H1 (cell line): ENCODE data around the gene MGST3. TPM values are rescaled to one million over a fixed set of nuclear protein-coding genes. Genes with fewer than 3 reads are reported as not detected.

Experiments
- CTCF ChIA-PET: fragments of 300-600 bp; sonication (Branson Sonifier 250); formaldehyde crosslinking; loops from one replicate; lab custom pipeline; 2021; ENCODE audit not compliant: partially characterized antibody; lab: Charles Lee
- POLR2A ChIA-PET: fragments of 300-600 bp; sonication (Branson Sonifier 250); formaldehyde crosslinking; loops from one replicate; lab custom pipeline; 2021; ENCODE audit warnings: inconsistent platforms; ENCODE audit not compliant: partially characterized antibody; lab: Charles Lee
- DNase-seq, 2 experiments: peaks; one replicate each; pipeline versions ENCODE4 v3.0.0 to v3.0.0-alpha.2; 2010 to 2022; ENCODE audit warnings: low spot score in 2 of 2, low read depth in 1 of 2, mixed read lengths in 1 of 2
- FAIRE-seq: peaks from 2 replicates; lab custom pipeline; 2011; peaks lifted over from hg19 to GRCh38; lab: Jason Lieb, UNC
- H2AFZ ChIP-seq: 2 replicates; pipeline ENCODE4 v1.8.1; 2012; ENCODE audit warnings: low read length, inconsistent platforms
- H2AK5ac ChIP-seq: 2 replicates; pipeline ENCODE4 v1.6.1; 2013; ENCODE audit warnings: low read depth, low read length
- H2BK120ac ChIP-seq: replicated peaks from 2 replicates; pipeline ENCODE3; 2013; ENCODE audit warnings: low read depth, low read length, inconsistent platforms
- H2BK12ac ChIP-seq: 2 replicates; pipeline ENCODE4 v1.6.1; 2013; ENCODE audit warnings: low read depth, low read length
- H2BK15ac ChIP-seq: 2 replicates; pipeline ENCODE4 v1.6.1; 2013; ENCODE audit warnings: low read length
- H2BK20ac ChIP-seq: 2 replicates; pipeline ENCODE4 v1.6.1; 2013; ENCODE audit warnings: low read length
- H2BK5ac ChIP-seq: 2 replicates; pipeline ENCODE4 v1.6.1; 2013; ENCODE audit warnings: low read depth, low read length
- H3K14ac ChIP-seq: 2 replicates; pipeline ENCODE4 v1.6.1; 2013; ENCODE audit warnings: inconsistent platforms; ENCODE audit not compliant: insufficient read length
- H3K18ac ChIP-seq: 2 replicates; pipeline ENCODE4 v1.6.1; 2013; ENCODE audit warnings: low read length; ENCODE audit errors: extremely low read depth
- H3K23ac ChIP-seq: 2 replicates; pipeline ENCODE4 v1.6.1; 2013; ENCODE audit warnings: inconsistent platforms; ENCODE audit not compliant: insufficient read length
- H3K23me2 ChIP-seq: 2 replicates; pipeline ENCODE4 v1.6.1; 2013; ENCODE audit warnings: low read depth, low read length
- H3K27ac ChIP-seq: 2 replicates; pipeline ENCODE4 v1.6.1; 2011; ENCODE audit warnings: low read depth, low read length, inconsistent platforms
- H3K27me3 ChIP-seq, 4 experiments: replicated peaks in 1 of 4; 1 replicate in 1 of 4; 2 replicates in 3 of 4; pipeline versions ENCODE4 v1.6.1 to v1.8.1; 2011 to 2013; ENCODE audit warnings: low read length in 3 of 4, mild to moderate bottlenecking in 3 of 4, inconsistent platforms in 2 of 4, mixed read lengths in 2 of 4, moderate library complexity in 1 of 4; ENCODE audit not compliant: control insufficient read depth in 3 of 4, insufficient read depth in 3 of 4; ENCODE audit errors: extremely low read depth in 1 of 4
- H3K36me3 ChIP-seq, 4 experiments: 2 replicates each; pipeline versions ENCODE4 v1.6.1 to v1.8.1; 2011 to 2013; ENCODE audit warnings: mild to moderate bottlenecking in 4 of 4, low read length in 3 of 4, moderate library complexity in 2 of 4, control low read depth in 1 of 4, inconsistent platforms in 1 of 4; ENCODE audit not compliant: insufficient read depth in 4 of 4, control insufficient read depth in 2 of 4
- H3K4ac ChIP-seq: replicated peaks from 2 replicates; pipeline ENCODE3; 2013; ENCODE audit warnings: low read length, low read depth, mixed read lengths, inconsistent platforms; ENCODE audit not compliant: insufficient read length
- H3K4me1 ChIP-seq, 4 experiments: replicated peaks in 1 of 4; 1 replicate in 1 of 4; 2 replicates in 3 of 4; pipeline versions ENCODE4 v1.6.1 to v1.8.1; 2011 to 2013; ENCODE audit warnings: low read length in 3 of 4, inconsistent platforms in 2 of 4, mixed read lengths in 1 of 4; ENCODE audit not compliant: insufficient read depth in 4 of 4, control insufficient read depth in 3 of 4
- H3K4me2 ChIP-seq, 2 experiments: 2 replicates each; pipeline versions ENCODE4 v1.6.1 to v1.8.1; 2011 to 2013; ENCODE audit warnings: low read depth in 2 of 2, low read length in 2 of 2, control low read depth in 1 of 2, inconsistent platforms in 1 of 2, mild to moderate bottlenecking in 1 of 2; ENCODE audit not compliant: insufficient read depth in 1 of 2
- H3K4me3 ChIP-seq, 4 experiments: fragments of 200-600, 300-600 bp in 1 of 4; sonication (generic), shearing (Covaris generic), sonication (Bioruptor Twin) in 1 of 4; 2 replicates each; pipeline versions ENCODE4 v1.5.1 to v1.8.1; 2011 to 2016; ENCODE audit warnings: low read length in 4 of 4, low read depth in 3 of 4, control low read depth in 2 of 4, inconsistent platforms in 2 of 4, mild to moderate bottlenecking in 2 of 4, mixed read lengths in 1 of 4, moderate library complexity in 1 of 4; ENCODE audit not compliant: insufficient read depth in 2 of 4; ENCODE audit errors: extremely low read depth in 1 of 4
- H3K56ac ChIP-seq: replicated peaks from 2 replicates; pipeline ENCODE3; 2013; ENCODE audit warnings: low read depth, mild to moderate bottlenecking, mixed read lengths, low read length, inconsistent platforms; ENCODE audit not compliant: insufficient read length
- H3K79me1 ChIP-seq: 2 replicates; pipeline ENCODE4 v1.6.1; 2013; ENCODE audit warnings: low read depth, low read length, control low read depth
- H3K79me2 ChIP-seq, 2 experiments: 2 replicates each; pipeline versions ENCODE4 v1.6.1 to v1.8.1; 2012 to 2013; ENCODE audit warnings: low read length in 2 of 2, mild to moderate bottlenecking in 2 of 2, inconsistent platforms in 1 of 2; ENCODE audit not compliant: insufficient read depth in 2 of 2, control insufficient read depth in 1 of 2
- H3K9ac ChIP-seq, 4 experiments: replicated peaks in 1 of 4; 1 replicate in 1 of 4; 2 replicates in 3 of 4; pipeline versions ENCODE4 v1.6.1 to v1.8.1; 2011 to 2013; ENCODE audit warnings: low read depth in 3 of 4, low read length in 3 of 4, control low read depth in 2 of 4, mild to moderate bottlenecking in 2 of 4, moderate library complexity in 2 of 4, inconsistent platforms in 1 of 4; ENCODE audit errors: extremely low read depth in 1 of 4
- H3K9me3 ChIP-seq, 2 experiments: 2 replicates each; pipeline versions ENCODE4 v1.6.1 to v1.8.1; 2012 to 2013; ENCODE audit warnings: mild to moderate bottlenecking in 2 of 2, moderate library complexity in 2 of 2, control low read depth in 1 of 2, inconsistent platforms in 1 of 2, low read depth in 1 of 2, low read length in 1 of 2, mixed read lengths in 1 of 2; ENCODE audit not compliant: insufficient read depth in 2 of 2
- H4K20me1 ChIP-seq, 2 experiments: replicated peaks in 1 of 2; 2 replicates each; pipeline versions ENCODE3 to v1.8.1; 2011 to 2013; ENCODE audit warnings: inconsistent platforms in 2 of 2, low read length in 2 of 2, mild to moderate bottlenecking in 1 of 2; ENCODE audit not compliant: insufficient read depth in 2 of 2, control insufficient read depth in 1 of 2
- H4K5ac ChIP-seq: 2 replicates; pipeline ENCODE4 v1.6.1; 2013; ENCODE audit warnings: low read length, low read depth, mixed read lengths, inconsistent platforms; ENCODE audit not compliant: insufficient read length
- H4K8ac ChIP-seq: 2 replicates; pipeline ENCODE4 v1.8.0; 2013; ENCODE audit warnings: mild to moderate bottlenecking, moderate library complexity, low read length, inconsistent platforms; ENCODE audit not compliant: insufficient read depth; ENCODE audit errors: extremely low read depth
- H4K91ac ChIP-seq: replicated peaks from 2 replicates; pipeline ENCODE3; 2013; ENCODE audit warnings: low read length, mixed read lengths, inconsistent platforms; ENCODE audit not compliant: insufficient read length
- EZH2 ChIP-seq: fragments of 200-600 bp; sonication (generic); IDR thresholded peaks from 2 replicates; pipeline ENCODE4 v1.7.1; 2012; ENCODE audit warnings: low read depth, mild to moderate bottlenecking, moderate library complexity, low read length, inconsistent platforms; ENCODE audit not compliant: severe bottlenecking
- KDM1A ChIP-seq: fragments of 200-600, 300-600 bp; sonication (generic); IDR thresholded peaks from 2 replicates; pipeline ENCODE4 v1.7.1; 2016; ENCODE audit warnings: mild to moderate bottlenecking, low read length, borderline replicate concordance
- MAFK ChIP-seq: IDR thresholded peaks from 2 replicates; pipeline ENCODE4 v1.6.1; 2012; ENCODE audit warnings: low read depth, mild to moderate bottlenecking, improper control_type of control experiment, low read length
- SIN3A ChIP-seq, 2 experiments: IDR thresholded peaks in 1 of 2; conservative IDR thresholded peaks in 1 of 2; 2 replicates each; pipeline ENCODE4 v1.6.1; 2011 to 2012; ENCODE audit warnings: low read length in 2 of 2, improper control_type of control experiment in 1 of 2, low read depth in 1 of 2, mild to moderate bottlenecking in 1 of 2
- SIX5 ChIP-seq: IDR thresholded peaks from 2 replicates; pipeline ENCODE4 v1.6.1; 2011; ENCODE audit warnings: mild to moderate bottlenecking, low read depth, low read length
- WGBS, 2 experiments: shearing (Covaris generic) in 1 of 2; methylation state at CpG; one replicate each; pipeline versions ENCODE4 v1.1.6 to v1.1.7; 2013 to 2015; ENCODE audit warnings: low lambda C conversion rate in 2 of 2, mixed read lengths in 2 of 2, inconsistent platforms in 1 of 2, low coverage in 1 of 2, missing lambda C conversion rate in 1 of 2; ENCODE audit not compliant: insufficient replicate concordance in 2 of 2, insufficient coverage in 1 of 2, insufficient read length in 1 of 2; ENCODE audit errors: extremely low coverage in 1 of 2, missing lambda C conversion rate in 1 of 2; 5-methylcytosine and 5-hydroxymethylcytosine counted together
- polyA plus RNA-seq, 7 experiments: library from polyadenylated mRNA; depleted of rRNA in 3 of 7; stranded (reverse) in 5 of 7; unstranded in 2 of 7; fragments of >200 nt in 5 of 7; fragments of 200-250 nt in 2 of 7; gene quantifications; 1 replicate in 5 of 7; 2 replicates in 1 of 7; 4 replicates in 1 of 7; pipeline versions ENCODE4 v1.2.1 to v1.2.3, GENCODE V29; 2011 to 2013; ENCODE audit warnings: missing spikeins in 2 of 7, mixed read lengths in 2 of 7
- total RNA-seq: library from RNA; stranded (reverse); fragmentation: NEBNext Ultra II Directional; extraction: Animal tissue kit (Norgen Biotek cat#: 25700); gene quantifications from 2 replicates; pipeline ENCODE4 v1.2.1, GENCODE V29; 2021
- TF ChIP-seq, protein P1 (sequence below): IDR thresholded peaks from 2 replicates; pipeline ENCODE4 v1.6.1; 2011; ENCODE audit warnings: low read length, improper control_type of control experiment

Gene MGST3
- total and polyA plus RNA-seq, 2 of the 8 experiments (the other 6 are each of a cell fraction or from before 2014, with no cell fraction given): 124 to 257 TPM

- POLR2A ChIA-PET: no interaction called here
- no peaks in the 10 kb centered on the region; the same call in 1 of the 2 replicates for H3K79me1 ChIP-seq
- H2BK12ac ChIP-seq: no peak overlapping the region
- no peak overlapping the region for H3K56ac ChIP-seq
- no peak overlapping the region for H2AFZ ChIP-seq
- CTCF ChIA-PET: interaction anchor here (1.1 to 2.5 kb wide), 5 partner anchors 11 to 97 kb away, joined by 4 to 8 read pairs (median 4); no protein-coding TSS in a partner anchor
- H4K5ac ChIP-seq: no peak overlapping the region
- no peak overlapping the region for H2BK5ac ChIP-seq
- H2BK20ac ChIP-seq: no peak overlapping the region
- peak overlapping the region in 1 of 4 experiments; percentile 99; a peak in 3 of 8 replicates for H3K4me3 ChIP-seq
- peaks cover 3% of the 10 kb centered on the region for H3K23me2 ChIP-seq
- peaks cover 0 to 28% of the 10 kb centered on the region in 2 experiments; a peak in 2 of 4 replicates for H3K79me2 ChIP-seq
- no peak overlapping the region for H3K23ac ChIP-seq
- H3K27me3 ChIP-seq: no peaks in the 10 kb centered on the region
- peak overlapping the region; percentile 78 to 93; a peak in 3 of 4 replicates for H3K4me2 ChIP-seq
- WGBS, 2 experiments: 88% methylated on average over 2 of the region's 2 CpGs; no CpG with 5 or more reads in 1 of the 2 experiments
- no peak overlapping the region for H3K14ac ChIP-seq
- no peak overlapping the region for H3K18ac ChIP-seq
- H4K91ac ChIP-seq: no peak overlapping the region
- TF ChIP-seq, protein P1, sequence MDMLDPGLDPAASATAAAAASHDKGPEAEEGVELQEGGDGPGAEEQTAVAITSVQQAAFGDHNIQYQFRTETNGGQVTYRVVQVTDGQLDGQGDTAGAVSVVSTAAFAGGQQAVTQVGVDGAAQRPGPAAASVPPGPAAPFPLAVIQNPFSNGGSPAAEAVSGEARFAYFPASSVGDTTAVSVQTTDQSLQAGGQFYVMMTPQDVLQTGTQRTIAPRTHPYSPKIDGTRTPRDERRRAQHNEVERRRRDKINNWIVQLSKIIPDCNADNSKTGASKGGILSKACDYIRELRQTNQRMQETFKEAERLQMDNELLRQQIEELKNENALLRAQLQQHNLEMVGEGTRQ: no peak
- TF ChIP-seq KDM1A (no peak), SIN3A (conservative IDR thresholded peaks at IDR 0.05 in 1 of 2, IDR thresholded peaks at IDR 0.05 in 1 of 2; ENCODE audit: low read depth in 1 of 2, low read length in 2 of 2) (no peak), EZH2 (no peak), SIX5 (no peak), MAFK (peak; percentile 93)
- peaks cover 0 to 3% (median 0%) of the 10 kb centered on the region in 4 experiments; a peak in 1 of 7 replicates for H3K4me1 ChIP-seq
- H3K27ac ChIP-seq: no peak overlapping the region
- H3K9ac ChIP-seq: peak overlapping the region in 2 of 4 experiments; percentile 10 to 34; a peak in 2 of 7 replicates
- no peak overlapping the region for H4K8ac ChIP-seq
- H3K9me3 ChIP-seq: peaks cover 0 to 2% of the 10 kb centered on the region in 2 experiments; a peak in 1 of 4 replicates
- no peak overlapping the region for H3K4ac ChIP-seq
- peaks cover 0 to 4% (median 1%) of the 10 kb centered on the region in 4 experiments; a peak in 2 of 8 replicates for H3K36me3 ChIP-seq
- no peak overlapping the region for H2BK120ac ChIP-seq
- no peak overlapping the region for H2AK5ac ChIP-seq
- FAIRE-seq (no peak), DNase-seq (no peak)
- peaks cover 0 to 2% of the 10 kb centered on the region in 2 experiments for H4K20me1 ChIP-seq
- no peak overlapping the region for H2BK15ac ChIP-seq
These were observed 65.6 kb downstream of the MGST3 start for GRCh38 chr1:165696625-165697100.
